ENCODE measurements around the gene ORAI2.

DNA sequence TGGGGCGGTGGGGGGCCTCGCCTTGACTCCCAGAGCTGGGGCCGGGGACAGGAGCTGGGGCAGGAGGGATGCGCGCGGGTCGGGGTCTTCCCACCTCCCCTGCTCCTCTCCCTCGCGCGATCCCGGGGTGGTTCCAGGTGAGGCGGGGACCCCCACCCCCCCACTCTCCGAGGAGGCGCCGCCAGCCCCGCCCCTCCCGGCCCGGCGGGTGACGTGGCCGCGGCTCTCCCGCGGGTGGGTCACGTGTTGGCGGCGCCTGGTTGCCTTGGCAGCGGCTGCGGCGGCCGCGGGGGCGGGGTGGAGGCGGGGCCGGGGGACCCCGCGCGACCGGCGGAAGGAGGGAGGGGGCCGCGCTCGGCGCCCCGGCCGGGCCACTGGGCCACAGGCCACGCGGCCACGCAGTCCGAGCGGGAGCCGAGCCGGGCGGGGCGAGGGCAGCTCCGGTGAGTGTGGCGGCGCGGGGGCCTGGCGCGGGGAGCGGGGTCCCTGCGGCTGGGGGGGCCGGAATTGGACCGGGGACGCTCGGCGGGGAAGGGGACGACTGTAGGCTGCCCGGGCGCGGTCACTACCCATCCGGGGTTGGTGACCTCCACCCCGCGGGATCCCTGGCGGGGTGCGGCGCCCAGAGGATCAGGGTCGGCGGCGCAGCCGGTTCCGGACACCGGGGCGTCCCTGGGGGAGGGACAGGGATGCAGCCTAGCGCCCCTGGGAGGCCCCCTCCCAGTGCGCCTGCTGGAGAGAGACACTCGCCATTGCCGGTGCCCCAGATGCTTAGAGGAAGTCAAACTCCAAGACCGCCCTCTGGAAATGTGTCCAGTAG is at the start of gene ORAI2:
- TF ChIP-seq POLR2A (IDR thresholded peaks at IDR 0.05; ENCODE audit: low read depth, low read length), result peak; percentile 64; the same call in 1 of the 2 replicates
- TF ChIP-seq TAF1 (IDR thresholded peaks at IDR 0.05; ENCODE audit: borderline replicate concordance, low read depth, low read length), result no peak
- TF ChIP-seq POLR2AphosphoS5 (IDR thresholded peaks at IDR 0.05; ENCODE audit: low read depth, low read length), result no peak
